OCI-LY7 (cell line): Measurements from ENCODE around the gene ZNF423. TPM values are rescaled to one million over a fixed set of nuclear protein-coding genes. Genes with fewer than 3 reads are reported as not detected.
"Not testable (repeated sequence)": the region's sequence is repeated elsewhere in the genome, so short reads cannot be mapped to it uniquely, and the experiment has no call there.

ENCODE experiments used
- BruUV-seq: library from RNA; stranded (reverse); fragments of 400-500 nt; replicated peaks from 2 replicates; lab custom pipeline; 2021; lab: Mats Ljungman, UMichigan
- CTCF ChIA-PET: fragments of 300-600 bp; sonication (Branson Sonifier 250); formaldehyde crosslinking; loops from one replicate; lab custom pipeline; 2022; ENCODE audit warnings: antibody characterized with exemption; ENCODE audit not compliant: unreplicated experiment; lab: Charles Lee
- POLR2A ChIA-PET: fragments of 300-600 bp; sonication (Branson Sonifier 250); formaldehyde crosslinking; loops from one replicate; lab custom pipeline; 2022; ENCODE audit warnings: antibody characterized with exemption; lab: Charles Lee
- DNase-seq: peaks from one replicate; pipeline ENCODE4 v3.0.0-alpha.2; 2015; ENCODE audit warnings: low spot score
- H2AFZ ChIP-seq: fragments of 200-600 bp; sonication (generic), shearing (Covaris generic); 2 replicates; pipeline ENCODE4 v1.6.1; 2014; ENCODE audit warnings: mild to moderate bottlenecking, antibody characterized with exemption, low read length, moderate library complexity
- H3K27ac ChIP-seq: fragments of 200-600 bp; sonication (generic); 2 replicates; pipeline ENCODE4 v1.5.1; 2014; ENCODE audit warnings: mixed run types, low read depth, mild to moderate bottlenecking, moderate library complexity, low read length, inconsistent platforms; ENCODE audit not compliant: poor library complexity, severe bottlenecking
- H3K36me3 ChIP-seq: fragments of 200-600 bp; sonication (generic); 2 replicates; pipeline ENCODE4 v1.6.1; 2014; ENCODE audit warnings: mild to moderate bottlenecking, antibody characterized with exemption, low read length, moderate library complexity, mixed read lengths; ENCODE audit not compliant: insufficient read depth
- H3K4me1 ChIP-seq: fragments of 200-600 bp; sonication (generic); 2 replicates; pipeline ENCODE4 v1.5.1; 2014; ENCODE audit warnings: mild to moderate bottlenecking, low read length; ENCODE audit not compliant: insufficient read depth, poor library complexity, severe bottlenecking
- H3K4me2 ChIP-seq: fragments of 200-600 bp; sonication (generic); 2 replicates; pipeline ENCODE4 v1.6.1; 2014; ENCODE audit warnings: mild to moderate bottlenecking, low read length
- H3K4me3 ChIP-seq: fragments of 200-600 bp; sonication (generic); 2 replicates; pipeline ENCODE4 v1.5.1; 2014; ENCODE audit warnings: mild to moderate bottlenecking, low read depth, low read length; ENCODE audit not compliant: poor library complexity, severe bottlenecking
- H3K79me2 ChIP-seq: fragments of 200-600 bp; sonication (generic); 2 replicates; pipeline ENCODE4 v1.6.1; 2016; ENCODE audit warnings: low read depth, mild to moderate bottlenecking, low read length, moderate library complexity, mixed read lengths; ENCODE audit not compliant: insufficient read depth
- H3K9me2 ChIP-seq: fragments of 200-600 bp; sonication (generic); 2 replicates; pipeline ENCODE4 v1.6.1; 2016; ENCODE audit warnings: mild to moderate bottlenecking, low read length, mixed read lengths; ENCODE audit not compliant: insufficient read depth
- H3K9me3 ChIP-seq: fragments of 200-600 bp; sonication (generic); 2 replicates; pipeline ENCODE4 v1.6.1; 2014; ENCODE audit warnings: mild to moderate bottlenecking, mixed run types, low read length, mixed read lengths
- H4K20me1 ChIP-seq: fragments of 200-600 bp; sonication (generic); 2 replicates; pipeline ENCODE4 v1.6.1; 2014; ENCODE audit warnings: mild to moderate bottlenecking, antibody characterized with exemption, low read length, moderate library complexity, mixed read lengths; ENCODE audit not compliant: insufficient read depth
- EZH2phosphoT487 ChIP-seq: fragments of 200-600 bp; sonication (generic); IDR thresholded peaks from 2 replicates; pipeline ENCODE4 v1.6.1; 2018; ENCODE audit warnings: low read depth, borderline replicate concordance, mild to moderate bottlenecking, mixed run types, antibody characterized with exemption, low read length, moderate library complexity, mixed read lengths
- intact Hi-C: fragments of 100-400 bp; cut with micrococcal nuclease; formaldehyde crosslinking; loops from one replicate; pipeline ENCODE4 v1.10.0; 2022; ENCODE audit not compliant: unreplicated experiment
- total RNA-seq, 2 experiments: library from RNA; depleted of rRNA in 1 of 2; stranded (reverse); fragments of >200 nt in 1 of 2; shearing (Covaris generic) in 1 of 2; gene quantifications; 2 replicates each; pipeline ENCODE4 v1.2.3, GENCODE V29; 2014 to 2022
- TF ChIP-seq, protein P1 (sequence below): fragments of 200-600 bp; sonication (generic); conservative IDR thresholded peaks from 2 replicates; pipeline ENCODE4 v1.5.1; 2014; ENCODE audit warnings: mild to moderate bottlenecking, antibody characterized with exemption, low read length, moderate library complexity, mixed read lengths

The ZNF423 gene
- total RNA-seq, 2 experiments from 2014 or later = 0.09 to 0.13 TPM

DNA sequence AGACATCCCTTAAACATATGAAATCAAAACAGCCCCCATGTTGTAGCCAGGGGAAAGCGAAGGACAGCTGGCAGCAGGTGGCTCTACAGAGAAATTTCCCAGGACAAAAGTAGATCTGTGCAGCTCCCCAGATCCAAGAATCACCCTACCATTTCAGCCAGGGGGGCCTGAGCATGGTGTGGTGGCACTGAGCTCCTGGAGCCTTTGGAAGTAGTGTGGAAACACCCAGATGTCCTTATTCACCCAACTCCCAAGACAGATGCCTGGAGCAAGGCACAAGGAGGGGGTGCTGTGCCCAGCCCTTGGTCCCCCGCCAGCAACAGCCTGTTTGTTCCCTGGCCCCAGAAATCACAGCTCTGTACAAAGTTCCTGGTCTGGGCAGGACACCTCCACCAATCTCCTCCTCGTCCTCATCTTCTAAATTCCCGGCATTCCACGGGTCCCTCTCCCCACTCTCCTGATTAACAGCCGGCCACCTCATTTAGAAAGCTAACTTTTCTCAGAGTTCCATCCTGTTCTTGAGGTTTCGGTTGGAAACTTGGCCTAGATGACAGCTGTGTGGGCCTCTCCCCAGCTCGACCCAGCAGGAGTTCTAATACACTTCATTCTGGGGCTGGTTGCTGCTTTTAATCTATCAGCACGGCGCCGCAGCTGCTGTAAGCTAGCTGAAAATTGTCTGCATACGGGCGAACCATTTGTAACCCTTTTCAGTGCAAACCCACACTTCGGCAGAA, 291.2 kb downstream of the ZNF423 start:
- no peak overlapping the region for H2AFZ ChIP-seq
- TF ChIP-seq, protein P1, sequence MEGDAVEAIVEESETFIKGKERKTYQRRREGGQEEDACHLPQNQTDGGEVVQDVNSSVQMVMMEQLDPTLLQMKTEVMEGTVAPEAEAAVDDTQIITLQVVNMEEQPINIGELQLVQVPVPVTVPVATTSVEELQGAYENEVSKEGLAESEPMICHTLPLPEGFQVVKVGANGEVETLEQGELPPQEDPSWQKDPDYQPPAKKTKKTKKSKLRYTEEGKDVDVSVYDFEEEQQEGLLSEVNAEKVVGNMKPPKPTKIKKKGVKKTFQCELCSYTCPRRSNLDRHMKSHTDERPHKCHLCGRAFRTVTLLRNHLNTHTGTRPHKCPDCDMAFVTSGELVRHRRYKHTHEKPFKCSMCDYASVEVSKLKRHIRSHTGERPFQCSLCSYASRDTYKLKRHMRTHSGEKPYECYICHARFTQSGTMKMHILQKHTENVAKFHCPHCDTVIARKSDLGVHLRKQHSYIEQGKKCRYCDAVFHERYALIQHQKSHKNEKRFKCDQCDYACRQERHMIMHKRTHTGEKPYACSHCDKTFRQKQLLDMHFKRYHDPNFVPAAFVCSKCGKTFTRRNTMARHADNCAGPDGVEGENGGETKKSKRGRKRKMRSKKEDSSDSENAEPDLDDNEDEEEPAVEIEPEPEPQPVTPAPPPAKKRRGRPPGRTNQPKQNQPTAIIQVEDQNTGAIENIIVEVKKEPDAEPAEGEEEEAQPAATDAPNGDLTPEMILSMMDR = no peak
- TF ChIP-seq EZH2phosphoT487 = no peak
- H3K4me3 ChIP-seq = no peak overlapping the region
- H3K9me2 ChIP-seq = no peaks in the 10 kb centered on the region
- H3K9me3 ChIP-seq = no peaks in the 10 kb centered on the region
- no peaks in the 10 kb centered on the region for H3K36me3 ChIP-seq
- POLR2A ChIA-PET = interaction anchor here (0.8 kb wide), 1 partner anchor 8 kb away, joined by 3 read pairs; no protein-coding TSS in a partner anchor
- DNase-seq = no peak
- no TSS peak for BruUV-seq
- H3K79me2 ChIP-seq = no peaks in the 10 kb centered on the region
- H3K4me2 ChIP-seq = no peak overlapping the region
- no peaks in the 10 kb centered on the region for H3K4me1 ChIP-seq
- intact Hi-C loops = no loop called here
- no peaks in the 10 kb centered on the region for H4K20me1 ChIP-seq
- CTCF ChIA-PET = no interaction called here
- no peak overlapping the region for H3K27ac ChIP-seq

- Histone ChIP-seq H3K79me2 (no peaks in the 10 kb centered on the region), H3K27ac (no peak overlapping the region), H3K9me2 (no peaks in the 10 kb centered on the region), H3K4me2 (no peak overlapping the region), H3K4me3 (no peak overlapping the region), H3K4me1 (no peaks in the 10 kb centered on the region), H3K9me3 (no peaks in the 10 kb centered on the region), H2AFZ (no peak overlapping the region), H4K20me1 (no peaks in the 10 kb centered on the region), H3K36me3 (no peaks in the 10 kb centered on the region)
- no peak for TF ChIP-seq EZH2phosphoT487
- TF ChIP-seq, protein P1 = no peak
- no TSS peak for BruUV-seq
- POLR2A ChIA-PET = interaction anchor here (1.3 kb wide), 1 partner anchor 9 kb away, joined by 3 read pairs; no protein-coding TSS in a partner anchor
- intact Hi-C loops = no loop called here
- DNase-seq = no peak
- CTCF ChIA-PET = no interaction called here
Measured at GRCh38 chr16:49563666-49564065, 292.2 kb downstream of the ZNF423 start.

DNA sequence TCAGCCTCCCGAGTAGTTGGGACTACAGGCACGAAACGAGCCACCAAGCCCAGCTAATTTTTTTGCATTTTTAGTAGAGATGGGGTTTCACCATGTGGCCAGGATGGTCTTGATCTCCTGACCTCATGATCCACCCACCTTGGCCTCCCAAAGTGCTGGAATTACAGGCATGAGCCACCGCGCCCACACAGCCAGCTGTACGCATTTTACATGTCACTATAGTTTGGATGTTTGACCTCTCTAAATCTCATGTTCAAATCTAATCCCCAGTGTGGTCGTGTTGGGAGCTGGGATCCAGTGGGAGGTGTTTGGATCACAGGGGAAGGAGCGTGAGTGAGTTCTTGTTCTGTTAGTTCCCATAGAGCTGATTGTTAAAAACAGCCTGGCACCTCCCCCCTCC, 293.0 kb downstream of the ZNF423 start:
- H3K4me3 ChIP-seq, intact Hi-C loops, H3K79me2 ChIP-seq, BruUV-seq, H2AFZ ChIP-seq, H4K20me1 ChIP-seq, H3K9me2 ChIP-seq, CTCF ChIA-PET, H3K9me3 ChIP-seq, H3K4me1 ChIP-seq, H3K36me3 ChIP-seq, H3K27ac ChIP-seq, DNase-seq, H3K4me2 ChIP-seq: not testable (repeated sequence)
- POLR2A ChIA-PET = interaction anchor here (1.3 kb wide), 1 partner anchor 8 kb away, joined by 3 read pairs; no protein-coding TSS in a partner anchor
